Natural killer cell (primary cell): ENCODE results near the gene KANSL1. TPM values are rescaled to one million over a fixed set of nuclear protein-coding genes. Genes with fewer than 3 reads are reported as not detected.

Experiments used
- ATAC-seq, 3 donors: fragments of 150-1000 bp in 2 of 3; fragments of 200-7000 bp in 1 of 3; cut with Tn5 transposase; 1 replicate in 1 of 3; 2 replicates in 2 of 3; pipeline ENCODE4 v1.10.0; 2021; ENCODE audit warnings: mild to moderate bottlenecking in 2 of 3, moderate library complexity in 2 of 3
- DNase-seq, 2 donors: peaks; one replicate each; pipeline versions ENCODE4 v3.0.0 to v3.0.0-alpha.2; 2013 to 2021; ENCODE audit warnings: mixed read lengths in 1 of 2
- H3K27ac ChIP-seq: one replicate; pipeline ENCODE4 v1.5.1; 2013; ENCODE audit warnings: mild to moderate bottlenecking, low read length
- H3K27me3 ChIP-seq: one replicate; pipeline ENCODE4 v1.6.1; 2013; ENCODE audit warnings: low read length; ENCODE audit not compliant: control insufficient read depth, insufficient read depth
- H3K36me3 ChIP-seq: one replicate; pipeline ENCODE4 v1.6.1; 2013; ENCODE audit warnings: low read length; ENCODE audit not compliant: control insufficient read depth, insufficient read depth
- H3K4me1 ChIP-seq: one replicate; pipeline ENCODE4 v1.6.1; 2013; ENCODE audit warnings: low read length; ENCODE audit not compliant: control insufficient read depth, insufficient read depth
- H3K4me3 ChIP-seq: one replicate; pipeline ENCODE4 v1.5.1; 2013; ENCODE audit warnings: low read length
- H3K9me3 ChIP-seq: one replicate; pipeline ENCODE4 v1.6.1; 2013; ENCODE audit warnings: low read length; ENCODE audit not compliant: control insufficient read depth, insufficient read depth
- H3K27ac Mint-ChIP-seq, 2 donors: one replicate each; pipeline ENCODE4 v1.8.0; 2022; ENCODE audit warnings: mild to moderate bottlenecking in 2 of 2, mixed read lengths in 2 of 2, moderate library complexity in 1 of 2
- H3K27me3 Mint-ChIP-seq, 2 donors: one replicate each; pipeline ENCODE4 v1.8.0; 2022; ENCODE audit warnings: low read depth in 2 of 2, mixed read lengths in 2 of 2
- H3K36me3 Mint-ChIP-seq: one replicate; pipeline ENCODE4 v1.8.0; 2022; ENCODE audit warnings: mixed read lengths
- H3K4me1 Mint-ChIP-seq, 2 donors: one replicate each; pipeline ENCODE4 v1.8.0; 2022; ENCODE audit warnings: mixed read lengths in 2 of 2
- H3K4me3 Mint-ChIP-seq: one replicate; pipeline ENCODE4 v1.8.0; 2022; ENCODE audit warnings: mild to moderate bottlenecking, moderate library complexity, mixed read lengths
- H3K9me3 Mint-ChIP-seq, 2 donors: one replicate each; pipeline ENCODE4 v1.8.0; 2022; ENCODE audit warnings: mixed read lengths in 2 of 2
- CTCF ChIP-seq: fragments of 200-600 bp; IDR thresholded peaks from one replicate; pipeline ENCODE4 v1.8.0; 2022; ENCODE audit warnings: antibody characterized with exemption
- WGBS: methylation state at CpG from one replicate; pipeline ENCODE4 v1.1.7; 2013; ENCODE audit warnings: missing lambda C conversion rate; ENCODE audit not compliant: insufficient coverage; 5-methylcytosine and 5-hydroxymethylcytosine counted together
- intact Hi-C: fragments of 100-400 bp; cut with micrococcal nuclease; formaldehyde crosslinking; loops from one replicate; pipeline ENCODE4 v1.14.2; 2022
- total RNA-seq, 4 donors: library from RNA; stranded (reverse); fragments of 120-200 nt in 1 of 4; gene quantifications; one replicate each; pipeline versions ENCODE4 v1.2.3 to v1.2.4, GENCODE V29; 2013 to 2022

Gene KANSL1
- total RNA-seq, 3 donors from 2014 or later (not counting 1 experiment from before 2014, with no cell fraction given): 202 to 240 (median 220) TPM

GRCh38 chr17:46195939-46196716 lies 2.9 kb upstream of the KANSL1 start:
- Histone ChIP-seq H3K4me3 (no peak overlapping the region), H3K27me3 (no peaks in the 10 kb centered on the region), H3K27ac (peak overlapping the region; percentile 100), H3K36me3 (no peaks in the 10 kb centered on the region), H3K9me3 (no peaks in the 10 kb centered on the region), H3K4me1 (peaks cover 13% of the 10 kb centered on the region)
- H3K36me3 Mint-ChIP-seq: no peaks in the 10 kb centered on the region
- intact Hi-C loops: loop anchor here (10.0 kb wide), 1 partner anchor 1051 kb away; the partner anchor contains the start of gene HEXIM1
- ATAC-seq (no peak), DNase-seq (no peak)
- no peaks in the 10 kb centered on the region for H3K9me3 Mint-ChIP-seq
- no peak for TF ChIP-seq CTCF
- no peaks in the 10 kb centered on the region for H3K27me3 Mint-ChIP-seq
- peak overlapping the region; percentile 95 to 99 for H3K27ac Mint-ChIP-seq
- H3K4me1 Mint-ChIP-seq: peaks cover 31 to 34% of the 10 kb centered on the region in 2 donors
- 100% methylated on average over 2 of the region's 2 CpGs for WGBS
- H3K4me3 Mint-ChIP-seq: no peak overlapping the region

- DNase-seq (no peak), ATAC-seq (no peak)
- Histone ChIP-seq H3K4me1 (peaks cover 13% of the 10 kb centered on the region), H3K4me3 (no peak overlapping the region), H3K27ac (peak overlapping the region; percentile 100), H3K36me3 (no peaks in the 10 kb centered on the region), H3K27me3 (no peaks in the 10 kb centered on the region), H3K9me3 (no peaks in the 10 kb centered on the region)
- TF ChIP-seq CTCF: peak; percentile 12
- Mint-ChIP-seq H3K9me3 (no peaks in the 10 kb centered on the region), H3K27me3 (no peaks in the 10 kb centered on the region), H3K4me3 (peak overlapping the region; percentile 84), H3K36me3 (no peaks in the 10 kb centered on the region), H3K27ac (peak overlapping the region; percentile 95 to 99), H3K4me1 (peaks cover 36 to 41% of the 10 kb centered on the region in 2 donors)
- intact Hi-C loops: loop anchor here (10.0 kb wide), 1 partner anchor 1051 kb away; the partner anchor contains the start of gene HEXIM1
- 65% methylated on average over 5 of the region's 5 CpGs for WGBS
These were observed 2.1 kb upstream of the KANSL1 start for GRCh38 chr17:46195217-46195855.

- H3K4me1 Mint-ChIP-seq: peaks cover 43 to 47% of the 10 kb centered on the region in 2 donors
- intact Hi-C loops: loop anchor here (1.0 to 10.0 kb wide), 6 partner anchors 19 to 1050 kb away; partner anchors contain the start of gene HEXIM1
- Histone ChIP-seq H3K27me3 (no peaks in the 10 kb centered on the region), H3K9me3 (no peaks in the 10 kb centered on the region), H3K4me1 (peaks cover 15% of the 10 kb centered on the region), H3K27ac (peak overlapping the region; percentile 100), H3K36me3 (no peaks in the 10 kb centered on the region), H3K4me3 (peak overlapping the region; percentile 98)
- peak overlapping the region; percentile 95 to 99 for H3K27ac Mint-ChIP-seq
- H3K9me3 Mint-ChIP-seq: no peaks in the 10 kb centered on the region
- H3K36me3 Mint-ChIP-seq: no peaks in the 10 kb centered on the region
- 1% methylated on average over 9 of the region's 9 CpGs for WGBS
- ATAC-seq: peak; percentile 28 to 42 (median 36)
- no peaks in the 10 kb centered on the region for H3K27me3 Mint-ChIP-seq
- peak; percentile 49 for TF ChIP-seq CTCF
- peak overlapping the region; percentile 84 for H3K4me3 Mint-ChIP-seq
- peak; percentile 26 to 93 for DNase-seq
These were observed 1.4 kb upstream of the KANSL1 start for GRCh38 chr17:46194393-46195216.
